MCF 10A (cell line): Measurements from ENCODE around the gene NFIA. TPM values are rescaled to one million over a fixed set of nuclear protein-coding genes. Genes with fewer than 3 reads are reported as not detected.

Source experiments
- BruUV-seq: library from RNA; stranded (reverse); fragments of 400-500 nt; replicated peaks from 2 replicates; lab custom pipeline; 2021; lab: Mats Ljungman, UMichigan
- CTCF ChIA-PET: fragments of 300-600 bp; sonication (Branson Sonifier 250); formaldehyde crosslinking; extraction: SDS; loops from one replicate; lab custom pipeline; 2021; ENCODE audit warnings: antibody characterized with exemption, inconsistent platforms; lab: Yijun Ruan, JAX
- POLR2A ChIA-PET: fragments of 300-600, 350-650 bp; sonication (Branson Sonifier 250); formaldehyde crosslinking; extraction: SDS; loops from one replicate; lab custom pipeline; 2020; ENCODE audit warnings: antibody characterized with exemption, inconsistent platforms; lab: Yijun Ruan, JAX
- DNase-seq: peaks from one replicate; pipeline ENCODE4 v3.0.0-alpha.2; 2018; ENCODE audit not compliant: unreplicated experiment
- H3K27ac Mint-ChIP-seq: one replicate; pipeline ENCODE4 v1.8.0; 2022; ENCODE audit warnings: mild to moderate bottlenecking, low read depth, mixed read lengths; ENCODE audit not compliant: unreplicated experiment
- H3K27me3 Mint-ChIP-seq: one replicate; pipeline ENCODE4 v1.8.0; 2022; ENCODE audit warnings: mixed read lengths; ENCODE audit not compliant: insufficient read depth, unreplicated experiment
- H3K36me3 Mint-ChIP-seq: one replicate; pipeline ENCODE4 v1.8.0; 2022; ENCODE audit warnings: mild to moderate bottlenecking, moderate library complexity, mixed read lengths; ENCODE audit not compliant: insufficient read depth, unreplicated experiment
- H3K4me1 Mint-ChIP-seq: one replicate; pipeline ENCODE4 v1.8.0; 2022; ENCODE audit warnings: mixed read lengths; ENCODE audit not compliant: insufficient read depth, unreplicated experiment
- H3K4me3 Mint-ChIP-seq: one replicate; pipeline ENCODE4 v1.8.0; 2022; ENCODE audit warnings: mild to moderate bottlenecking, moderate library complexity, mixed read lengths; ENCODE audit not compliant: unreplicated experiment
- H3K9me3 Mint-ChIP-seq: one replicate; pipeline ENCODE4 v1.8.0; 2022; ENCODE audit warnings: mixed read lengths; ENCODE audit not compliant: unreplicated experiment
- CTCF ChIP-seq: fragments of 200-600 bp; IDR thresholded peaks from one replicate; pipeline ENCODE4 v1.8.0; 2022; ENCODE audit warnings: antibody characterized with exemption, mild to moderate bottlenecking; ENCODE audit not compliant: unreplicated experiment
- intact Hi-C: fragments of 100-400 bp; cut with micrococcal nuclease; formaldehyde crosslinking; loops from 2 replicates; pipeline ENCODE4 v1.14.1; 2022
- total RNA-seq: library from RNA; stranded (reverse); gene quantifications from 2 replicates; pipeline ENCODE4 v1.2.3, GENCODE V29; 2022

NFIA gene
- total RNA-seq, 1 experiment from 2014 or later = 54.8 TPM

DNA sequence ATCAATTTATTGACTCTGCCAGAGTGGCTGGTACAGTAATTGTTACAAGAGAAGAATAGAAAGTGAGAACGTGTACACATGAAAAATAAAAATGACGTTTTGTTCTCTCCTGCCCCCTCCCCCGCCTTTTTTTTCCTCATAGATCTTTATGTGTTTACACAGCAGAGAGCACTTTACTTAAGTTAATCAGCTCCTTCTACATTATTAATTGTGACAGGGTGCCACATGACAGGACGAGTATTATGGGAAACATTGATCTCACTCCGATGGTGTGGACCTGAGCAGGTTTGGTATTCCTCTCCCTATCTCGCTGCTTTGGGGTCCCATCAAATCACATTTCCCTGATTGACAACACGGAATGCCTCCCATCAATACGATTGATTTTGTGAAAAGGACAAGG, 356.9 kb downstream of the NFIA start:
- Mint-ChIP-seq H3K9me3 (no peaks in the 10 kb centered on the region), H3K36me3 (peaks cover 7% of the 10 kb centered on the region), H3K27me3 (no peaks in the 10 kb centered on the region), H3K4me3 (no peak overlapping the region), H3K27ac (no peak overlapping the region), H3K4me1 (peaks cover 19% of the 10 kb centered on the region)
- BruUV-seq = no TSS peak
- TF ChIP-seq CTCF = no peak
- ChIA-PET CTCF (interaction anchor here (0.5 kb wide), 1 partner anchor 1110 kb away, joined by 3 read pairs; no protein-coding TSS in a partner anchor), POLR2A (interaction anchor here (0.6 to 0.7 kb wide), 2 partner anchors 14 to 362 kb away, joined by 3 to 4 read pairs; no protein-coding TSS in a partner anchor)
- no peak for DNase-seq
- intact Hi-C loops = no loop called here

GRCh38 chr1:61441723-61442262, 359.4 kb downstream of the NFIA start:
- peaks cover 8% of the 10 kb centered on the region for H3K4me1 Mint-ChIP-seq
- no peaks in the 10 kb centered on the region for H3K27me3 Mint-ChIP-seq
- H3K36me3 Mint-ChIP-seq = peaks cover 7% of the 10 kb centered on the region
- intact Hi-C loops = no loop called here
- TF ChIP-seq CTCF = no peak
- POLR2A ChIA-PET = interaction anchor here (1.4 kb wide), 1 partner anchor 10 kb away, joined by 6 read pairs; no protein-coding TSS in a partner anchor
- BruUV-seq = no TSS peak
- H3K9me3 Mint-ChIP-seq = no peaks in the 10 kb centered on the region
- H3K4me3 Mint-ChIP-seq = no peak overlapping the region
- H3K27ac Mint-ChIP-seq = no peak overlapping the region
- DNase-seq = no peak
- CTCF ChIA-PET = no interaction called here

DNA sequence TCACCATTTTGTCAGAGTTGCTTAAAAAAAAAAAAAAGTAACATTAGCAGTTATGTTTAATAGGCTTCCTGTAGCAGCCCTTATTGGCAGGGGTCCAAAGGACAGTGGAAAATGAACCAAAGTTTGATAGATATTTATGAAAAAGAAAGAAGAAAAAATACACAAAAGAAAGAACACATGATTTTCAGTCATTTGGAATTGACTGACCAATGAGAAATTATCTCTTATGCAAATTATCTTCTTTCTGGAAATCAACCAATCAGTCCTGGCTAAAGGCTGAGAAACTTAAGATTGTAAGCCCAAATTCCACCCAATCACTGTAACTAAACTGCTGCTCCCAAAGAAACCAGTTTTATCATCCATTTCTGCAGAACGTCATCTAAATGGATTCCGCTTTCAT, 360.2 kb downstream of the NFIA start:
- Mint-ChIP-seq H3K27ac (no peak overlapping the region), H3K4me1 (peaks cover 6% of the 10 kb centered on the region), H3K4me3 (no peak overlapping the region), H3K36me3 (peaks cover 7% of the 10 kb centered on the region), H3K9me3 (no peaks in the 10 kb centered on the region), H3K27me3 (no peaks in the 10 kb centered on the region)
- BruUV-seq = no TSS peak
- no peak for TF ChIP-seq CTCF
- no peak for DNase-seq
- ChIA-PET POLR2A (interaction anchor here (0.8 to 1.6 kb wide), 3 partner anchors 9 to 14 kb away, joined by 3 to 6 read pairs (median 4); no protein-coding TSS in a partner anchor), CTCF (interaction anchor here (0.9 kb wide), 1 partner anchor 10 kb away, joined by 10 read pairs; no protein-coding TSS in a partner anchor)
- intact Hi-C loops = no loop called here

DNA sequence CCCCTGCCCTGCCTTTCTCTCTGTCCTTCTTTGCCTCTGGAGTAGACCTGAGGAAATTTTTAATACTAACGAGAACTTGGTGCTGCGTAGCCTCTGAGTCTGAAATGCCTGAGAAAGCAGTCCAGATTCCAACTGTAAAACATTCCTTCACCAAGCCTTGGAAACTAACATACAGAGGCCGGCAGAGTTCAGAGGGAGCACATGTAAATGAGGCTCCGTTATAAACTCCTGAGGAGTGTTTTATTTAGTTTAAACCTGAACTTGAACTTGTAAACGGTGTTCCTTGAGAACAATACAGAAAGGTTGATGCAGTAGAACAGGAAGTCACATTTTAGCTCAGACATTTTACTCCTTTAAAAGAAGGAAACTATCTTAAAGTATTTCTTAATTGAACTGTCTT, 361.9 kb downstream of the NFIA start:
- Mint-ChIP-seq H3K36me3 (peaks cover 4% of the 10 kb centered on the region), H3K27ac (no peak overlapping the region), H3K4me1 (peaks cover 6% of the 10 kb centered on the region), H3K9me3 (no peaks in the 10 kb centered on the region), H3K27me3 (no peaks in the 10 kb centered on the region), H3K4me3 (no peak overlapping the region)
- no peak for TF ChIP-seq CTCF
- POLR2A ChIA-PET = no interaction called here
- CTCF ChIA-PET = interaction anchor here (0.7 kb wide), 1 partner anchor 93 kb away, joined by 3 read pairs; no protein-coding TSS in a partner anchor
- intact Hi-C loops = no loop called here
- DNase-seq = no peak
- BruUV-seq = no TSS peak
